ENCODE data around the gene PCTP. TPM values are rescaled to one million over a fixed set of nuclear protein-coding genes. Genes with fewer than 3 reads are reported as not detected.
A peak's percentile ranks its signal among the peaks of the same experiment; 100 is the strongest.

Gene PCTP
- total and polyA plus RNA-seq, 4 donors, result 4.9 to 16.9 (median 10.0) TPM

DNA sequence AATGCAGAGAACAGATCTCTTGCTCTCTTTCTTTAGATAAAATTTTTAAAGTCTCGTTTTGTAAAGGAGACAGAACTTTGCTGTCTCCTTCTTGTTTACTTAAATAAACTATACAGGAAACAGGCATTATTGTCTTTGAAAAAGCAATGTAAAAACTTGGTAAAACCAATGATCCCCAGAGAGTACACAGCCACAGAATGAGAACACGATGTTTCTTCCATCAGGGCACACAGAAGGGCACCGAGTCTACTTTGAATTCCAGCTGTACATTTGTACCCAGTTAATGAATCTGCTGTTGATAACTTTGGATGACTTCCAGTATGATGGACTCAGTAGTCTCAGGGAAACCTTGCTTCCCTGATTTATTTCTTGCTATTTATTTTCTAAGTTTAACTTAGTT, 20.0 kb upstream of the PCTP start:
- ATAC-seq (ENCODE audit: low FRiP score), result no peak
- Histone ChIP-seq H3K9me3 (ENCODE audit: control insufficient read depth, low read length) (no peaks in the 10 kb centered on the region), H3K4me3 (ENCODE audit: low read length in 2 of 2) (no peak overlapping the region), H3K4me1 (ENCODE audit: control insufficient read depth in 1 of 2, insufficient read depth in 2 of 2, low read length in 2 of 2) (peaks cover 3 to 4% of the 10 kb centered on the region in 2 donors), H3K36me3 (ENCODE audit: control insufficient read depth in 1 of 2, insufficient read depth in 2 of 2, low read length in 1 of 2) (no peaks in the 10 kb centered on the region), H3K27ac (ENCODE audit: low read depth in 1 of 2, low read length in 2 of 2) (no peak overlapping the region), H3K27me3 (ENCODE audit: control insufficient read depth in 1 of 2, insufficient read depth in 2 of 2, low read length in 1 of 2) (no peaks in the 10 kb centered on the region)
- DNase-seq, result no peak
- intact Hi-C loops (cut with DNase I), result loop anchor here in 1 of 2 donors (10.0 kb wide), 1 partner anchor 306 kb away; the partner anchor contains the start of gene MMD
- 7 to 13% methylated on average over 3 of the region's 3 CpGs for WGBS, 2 donors

DNA sequence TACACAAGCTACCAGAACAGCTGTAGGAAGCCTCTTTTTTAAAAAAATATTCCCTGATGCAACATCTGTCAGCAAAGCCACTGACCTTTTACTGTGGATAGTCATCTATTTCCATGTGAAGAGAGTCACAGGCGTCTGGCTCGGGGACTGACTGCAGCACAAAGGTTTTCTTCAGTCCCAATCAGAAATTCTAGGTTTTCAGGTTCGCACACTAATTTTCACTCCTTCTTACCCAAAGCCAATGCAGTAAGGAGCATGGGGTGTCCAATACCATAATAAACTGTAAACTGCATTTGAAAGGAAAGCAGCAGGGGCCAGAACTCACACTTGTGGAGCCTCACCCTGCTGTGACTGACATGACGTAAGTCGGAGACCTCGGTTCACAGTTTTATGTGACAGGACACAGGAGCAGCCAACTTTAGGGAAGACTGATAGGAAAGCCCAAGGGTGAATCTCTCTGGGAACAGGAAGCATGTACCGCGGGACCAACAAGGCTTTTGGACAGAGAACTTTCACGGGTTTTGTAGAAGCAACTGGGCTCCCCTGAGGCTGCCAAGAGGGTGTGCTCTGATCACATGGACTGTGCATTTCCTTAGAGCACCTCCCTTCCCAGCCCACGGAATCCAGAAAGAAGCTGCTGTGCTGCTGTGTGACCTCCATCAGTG, 19.1 kb upstream of the PCTP start:
- Histone ChIP-seq H3K27ac (ENCODE audit: low read depth in 1 of 2, low read length in 2 of 2) (no peak overlapping the region), H3K4me3 (ENCODE audit: low read length in 2 of 2) (no peak overlapping the region), H3K4me1 (ENCODE audit: control insufficient read depth in 1 of 2, insufficient read depth in 2 of 2, low read length in 2 of 2) (peaks cover 3 to 4% of the 10 kb centered on the region in 2 donors), H3K27me3 (ENCODE audit: control insufficient read depth in 1 of 2, insufficient read depth in 2 of 2, low read length in 1 of 2) (no peaks in the 10 kb centered on the region), H3K9me3 (ENCODE audit: control insufficient read depth, low read length) (no peaks in the 10 kb centered on the region), H3K36me3 (ENCODE audit: control insufficient read depth in 1 of 2, insufficient read depth in 2 of 2, low read length in 1 of 2) (no peaks in the 10 kb centered on the region)
- intact Hi-C loops (cut with DNase I), result loop anchor here in 1 of 2 donors (10.0 kb wide), 1 partner anchor 307 kb away; the partner anchor contains the start of gene MMD
- 22 to 25% methylated on average over 10 of the region's 10 CpGs for WGBS, 2 donors
- DNase-seq (peak in 1 of 2 donors; percentile 59), ATAC-seq (ENCODE audit: low FRiP score) (peak; percentile 82)

DNA sequence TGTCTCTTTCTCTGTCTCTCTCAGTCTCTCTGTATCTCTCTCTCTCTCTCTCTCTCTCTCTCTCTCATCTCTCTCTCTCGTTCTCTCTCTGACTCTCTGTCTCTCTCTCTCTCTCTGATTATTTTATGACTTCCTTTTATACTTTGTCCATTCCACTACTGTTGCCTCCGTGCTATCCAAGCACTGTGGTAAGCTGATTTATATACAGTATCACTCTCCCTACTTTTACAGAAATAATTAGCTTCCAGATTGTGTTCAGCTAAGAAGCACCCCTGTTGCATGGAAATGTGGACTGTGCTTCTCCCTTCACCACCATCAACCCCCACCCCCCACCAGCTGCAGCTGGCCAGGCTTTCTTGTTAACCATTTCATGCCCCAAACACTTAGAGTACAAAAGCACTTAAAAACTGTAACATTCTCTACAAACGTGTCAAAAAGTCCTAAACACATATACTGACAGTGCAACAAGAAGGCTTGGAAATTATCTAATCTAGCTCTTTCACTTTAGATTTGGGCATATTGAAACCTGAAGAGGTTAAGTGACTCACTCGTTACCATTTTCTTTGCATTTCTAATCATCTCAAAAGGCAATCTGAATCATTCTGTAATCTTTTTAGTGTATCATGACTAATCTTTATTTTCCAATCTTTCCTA, 16.6 kb upstream of the PCTP start:
- no peak overlapping the region for H3K4me3 ChIP-seq (ENCODE audit: low read length in 2 of 2)
- ATAC-seq (ENCODE audit: low FRiP score), result no peak
- no peaks in the 10 kb centered on the region for H3K9me3 ChIP-seq (ENCODE audit: control insufficient read depth, low read length)
- no peak for DNase-seq
- 64 to 74% methylated on average over 4 of the region's 4 CpGs for WGBS, 2 donors
- peaks cover 0 to 1% of the 10 kb centered on the region in 2 donors for H3K4me1 ChIP-seq (ENCODE audit: control insufficient read depth in 1 of 2, insufficient read depth in 2 of 2, low read length in 2 of 2)
- intact Hi-C loops (cut with DNase I), result loop anchor here in 1 of 2 donors (10.0 kb wide), 1 partner anchor 309 kb away; the partner anchor contains the start of gene MMD
- no peaks in the 10 kb centered on the region for H3K36me3 ChIP-seq (ENCODE audit: control insufficient read depth in 1 of 2, insufficient read depth in 2 of 2, low read length in 1 of 2)
- no peaks in the 10 kb centered on the region for H3K27me3 ChIP-seq (ENCODE audit: control insufficient read depth in 1 of 2, insufficient read depth in 2 of 2, low read length in 1 of 2)
- H3K27ac ChIP-seq (ENCODE audit: low read depth in 1 of 2, low read length in 2 of 2), result no peak overlapping the region

DNA sequence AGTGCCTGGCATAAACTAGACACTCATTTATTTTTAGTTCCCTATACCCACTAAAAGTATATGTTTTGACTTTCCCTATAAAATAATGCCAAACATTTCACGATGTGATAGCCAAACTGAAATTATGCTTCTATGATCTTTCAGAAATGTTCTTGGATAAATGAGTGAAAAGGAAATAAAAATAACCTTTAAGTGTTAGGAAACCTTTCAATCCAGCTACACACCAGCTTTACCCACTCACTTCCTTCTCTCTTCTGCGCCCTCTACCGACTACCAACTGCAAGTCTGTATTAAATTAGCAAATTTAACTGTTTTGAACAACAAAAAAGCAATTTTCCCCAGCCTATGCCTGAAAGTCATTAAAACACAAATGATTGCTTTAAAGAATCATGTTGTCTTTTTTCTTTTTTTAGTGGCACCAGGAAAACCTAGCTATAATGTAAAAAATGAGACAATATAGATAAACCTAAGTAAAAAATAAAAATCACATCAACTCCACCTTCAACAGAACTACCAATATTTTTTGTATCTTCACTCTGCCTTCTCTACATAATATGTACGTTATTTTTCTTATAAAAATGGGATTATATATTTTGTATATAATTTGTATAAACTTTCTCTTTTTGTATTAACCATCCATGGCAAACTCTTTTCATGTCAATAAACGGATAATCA, 15.0 kb upstream of the PCTP start:
- ATAC-seq (ENCODE audit: low FRiP score) (no peak), DNase-seq (no peak)
- Histone ChIP-seq H3K9me3 (ENCODE audit: control insufficient read depth, low read length) (no peaks in the 10 kb centered on the region), H3K4me1 (ENCODE audit: control insufficient read depth in 1 of 2, insufficient read depth in 2 of 2, low read length in 2 of 2) (no peaks in the 10 kb centered on the region), H3K27me3 (ENCODE audit: control insufficient read depth in 1 of 2, insufficient read depth in 2 of 2, low read length in 1 of 2) (no peaks in the 10 kb centered on the region), H3K36me3 (ENCODE audit: control insufficient read depth in 1 of 2, insufficient read depth in 2 of 2, low read length in 1 of 2) (no peaks in the 10 kb centered on the region), H3K27ac (ENCODE audit: low read depth in 1 of 2, low read length in 2 of 2) (no peak overlapping the region), H3K4me3 (ENCODE audit: low read length in 2 of 2) (no peak overlapping the region)
- 24 to 26% methylated on average over 5 of the region's 5 CpGs for WGBS, 2 donors
- intact Hi-C loops (cut with DNase I), result loop anchor here in 1 of 2 donors (10.0 kb wide), 1 partner anchor 311 kb away; the partner anchor contains the start of gene MMD

GRCh38 chr17:55737976-55738501, 12.8 kb upstream of the PCTP start:
- H3K9me3 ChIP-seq (ENCODE audit: control insufficient read depth, low read length), result no peaks in the 10 kb centered on the region
- H3K4me3 ChIP-seq (ENCODE audit: low read length in 2 of 2), result no peak overlapping the region
- ATAC-seq (ENCODE audit: low FRiP score), result no peak
- no peak overlapping the region for H3K27ac ChIP-seq (ENCODE audit: low read depth in 1 of 2, low read length in 2 of 2)
- no peaks in the 10 kb centered on the region for H3K36me3 ChIP-seq (ENCODE audit: control insufficient read depth in 1 of 2, insufficient read depth in 2 of 2, low read length in 1 of 2)
- WGBS, 2 donors, result 76 to 80% methylated on average over 4 of the region's 4 CpGs
- no peaks in the 10 kb centered on the region for H3K27me3 ChIP-seq (ENCODE audit: control insufficient read depth in 1 of 2, insufficient read depth in 2 of 2, low read length in 1 of 2)
- DNase-seq, result no peak
- H3K4me1 ChIP-seq (ENCODE audit: control insufficient read depth in 1 of 2, insufficient read depth in 2 of 2, low read length in 2 of 2), result no peaks in the 10 kb centered on the region
- intact Hi-C loops (cut with DNase I), result loop anchor here in 1 of 2 donors (10.0 kb wide), 1 partner anchor 313 kb away; the partner anchor contains the start of gene MMD

- H3K4me1 ChIP-seq (ENCODE audit: control insufficient read depth in 1 of 2, insufficient read depth in 2 of 2, low read length in 2 of 2), result no peaks in the 10 kb centered on the region
- no peak overlapping the region for H3K4me3 ChIP-seq (ENCODE audit: low read length in 2 of 2)
- H3K36me3 ChIP-seq (ENCODE audit: control insufficient read depth in 1 of 2, insufficient read depth in 2 of 2, low read length in 1 of 2), result no peaks in the 10 kb centered on the region
- H3K9me3 ChIP-seq (ENCODE audit: control insufficient read depth, low read length), result no peaks in the 10 kb centered on the region
- intact Hi-C loops (cut with DNase I), result no loop called here
- DNase-seq (no peak), ATAC-seq (ENCODE audit: low FRiP score) (no peak)
- WGBS, 2 donors, result 78% methylated on average over 10 of the region's 10 CpGs
- H3K27ac ChIP-seq (ENCODE audit: low read depth in 1 of 2, low read length in 2 of 2), result no peak overlapping the region
- no peaks in the 10 kb centered on the region for H3K27me3 ChIP-seq (ENCODE audit: control insufficient read depth in 1 of 2, insufficient read depth in 2 of 2, low read length in 1 of 2)
Measured at GRCh38 chr17:55740511-55741355, 10.1 kb upstream of the PCTP start.

DNA sequence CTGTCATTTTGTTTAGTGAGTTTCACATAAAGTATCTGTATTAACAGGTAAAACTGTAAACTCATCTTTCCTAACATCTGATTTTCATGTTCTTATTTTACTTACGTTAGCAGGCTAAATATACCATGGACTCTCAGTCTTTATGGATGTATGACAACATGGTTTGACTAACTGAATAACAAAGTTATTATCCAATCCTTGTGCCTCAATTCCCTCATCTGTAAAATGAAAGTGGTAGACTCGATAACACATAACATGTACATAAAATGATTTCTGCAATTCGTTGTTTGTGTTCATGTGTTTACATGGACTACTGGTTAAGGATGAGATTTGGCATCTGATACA, 9.5 kb upstream of the PCTP start:
- ATAC-seq (ENCODE audit: low FRiP score) (no peak), DNase-seq (no peak)
- 87 to 88% methylated on average over 3 of the region's 3 CpGs for WGBS, 2 donors
- intact Hi-C loops (cut with DNase I), result no loop called here
- no peaks in the 10 kb centered on the region for H3K27me3 ChIP-seq (ENCODE audit: control insufficient read depth in 1 of 2, insufficient read depth in 2 of 2, low read length in 1 of 2)
- no peaks in the 10 kb centered on the region for H3K9me3 ChIP-seq (ENCODE audit: control insufficient read depth, low read length)
- H3K27ac ChIP-seq (ENCODE audit: low read depth in 1 of 2, low read length in 2 of 2), result no peak overlapping the region
- H3K36me3 ChIP-seq (ENCODE audit: control insufficient read depth in 1 of 2, insufficient read depth in 2 of 2, low read length in 1 of 2), result no peaks in the 10 kb centered on the region
- no peak overlapping the region for H3K4me3 ChIP-seq (ENCODE audit: low read length in 2 of 2)
- H3K4me1 ChIP-seq (ENCODE audit: control insufficient read depth in 1 of 2, insufficient read depth in 2 of 2, low read length in 2 of 2), result no peaks in the 10 kb centered on the region

Measured in aorta (tissue), 5 donors.